B cell (primary cell): ENCODE results near the gene CR1.

Experiments used
- EZH2 ChIP-seq: IDR thresholded peaks from 2 replicates; pipeline ENCODE4 v1.6.1; 2012; ENCODE audit warnings: borderline replicate concordance, low read depth, mild to moderate bottlenecking, moderate library complexity, low read length; ENCODE audit not compliant: insufficient read depth, poor library complexity, severe bottlenecking
- TF ChIP-seq, protein P1 (sequence below): fragments of 200-600 bp; IDR thresholded peaks from one replicate; pipeline ENCODE4 v1.8.0; 2022; ENCODE audit warnings: antibody characterized with exemption, mild to moderate bottlenecking

GRCh38 chr1:207494171-207494570 lies 1.8 kb upstream of the CR1 start:
- TF ChIP-seq, protein P1, sequence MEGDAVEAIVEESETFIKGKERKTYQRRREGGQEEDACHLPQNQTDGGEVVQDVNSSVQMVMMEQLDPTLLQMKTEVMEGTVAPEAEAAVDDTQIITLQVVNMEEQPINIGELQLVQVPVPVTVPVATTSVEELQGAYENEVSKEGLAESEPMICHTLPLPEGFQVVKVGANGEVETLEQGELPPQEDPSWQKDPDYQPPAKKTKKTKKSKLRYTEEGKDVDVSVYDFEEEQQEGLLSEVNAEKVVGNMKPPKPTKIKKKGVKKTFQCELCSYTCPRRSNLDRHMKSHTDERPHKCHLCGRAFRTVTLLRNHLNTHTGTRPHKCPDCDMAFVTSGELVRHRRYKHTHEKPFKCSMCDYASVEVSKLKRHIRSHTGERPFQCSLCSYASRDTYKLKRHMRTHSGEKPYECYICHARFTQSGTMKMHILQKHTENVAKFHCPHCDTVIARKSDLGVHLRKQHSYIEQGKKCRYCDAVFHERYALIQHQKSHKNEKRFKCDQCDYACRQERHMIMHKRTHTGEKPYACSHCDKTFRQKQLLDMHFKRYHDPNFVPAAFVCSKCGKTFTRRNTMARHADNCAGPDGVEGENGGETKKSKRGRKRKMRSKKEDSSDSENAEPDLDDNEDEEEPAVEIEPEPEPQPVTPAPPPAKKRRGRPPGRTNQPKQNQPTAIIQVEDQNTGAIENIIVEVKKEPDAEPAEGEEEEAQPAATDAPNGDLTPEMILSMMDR, result no peak
- TF ChIP-seq EZH2, result no peak
